Activated CD4-positive, alpha-beta memory T cell treated with anti-CD3 and anti-CD28 coated beads for 36 hours (primary cell): ENCODE data around the gene SEMG2. TPM values are rescaled to one million over a fixed set of nuclear protein-coding genes. Genes with fewer than 3 reads are reported as not detected.

Experiments used
- CTCF ChIA-PET: fragments of 350-600 bp; sonication (Branson Sonifier 250); formaldehyde crosslinking; loops from one replicate; lab custom pipeline; 2021; ENCODE audit warnings: antibody characterized with exemption, inconsistent platforms; lab: Charles Lee
- POLR2A ChIA-PET: fragments of 350-600 bp; sonication (Branson Sonifier 250); formaldehyde crosslinking; loops from one replicate; lab custom pipeline; 2021; ENCODE audit warnings: antibody characterized with exemption; lab: Charles Lee
- DNase-seq: peaks from one replicate; pipeline ENCODE4 v3.0.0-alpha.2; 2020
- H3K27ac Mint-ChIP-seq: one replicate; pipeline ENCODE4 v1.8.0; 2021; ENCODE audit warnings: mixed read lengths
- H3K27me3 Mint-ChIP-seq: one replicate; pipeline ENCODE4 v1.8.0; 2021; ENCODE audit warnings: mixed read lengths
- H3K36me3 Mint-ChIP-seq: one replicate; pipeline ENCODE4 v1.8.0; 2021; ENCODE audit warnings: mixed read lengths
- H3K4me1 Mint-ChIP-seq: one replicate; pipeline ENCODE4 v1.8.0; 2021; ENCODE audit warnings: low read depth, mixed read lengths
- H3K4me3 Mint-ChIP-seq: one replicate; pipeline ENCODE4 v1.8.0; 2021; ENCODE audit warnings: mild to moderate bottlenecking, mixed read lengths
- H3K9me3 Mint-ChIP-seq: one replicate; pipeline ENCODE4 v1.8.0; 2021; ENCODE audit warnings: mixed read lengths
- intact Hi-C: fragments of 100-400 bp; cut with micrococcal nuclease; formaldehyde crosslinking; loops from one replicate; pipeline ENCODE4 v1.15.1; 2023
- total RNA-seq, 2 experiments: library from RNA; stranded (reverse); gene quantifications; one replicate each; pipeline ENCODE4 v1.2.3, GENCODE V29; 2021

Gene SEMG2
- not detected for total RNA-seq

GRCh38 chr20:45221076-45221475, at the start of gene SEMG2:
SEMG2 (plus strand) TSS chr20:45221373; CDS start chr20:45221390, 17 bp downstream.
- intact Hi-C loops: no loop called here

GRCh38 chr20:45173522-45173921, 47.7 kb upstream of the SEMG2 start:
- H3K27me3 Mint-ChIP-seq: peaks cover 11% of the 10 kb centered on the region
- H3K9me3 Mint-ChIP-seq: peaks cover 2% of the 10 kb centered on the region
- no peak for DNase-seq
- intact Hi-C loops: no loop called here
- H3K36me3 Mint-ChIP-seq: no peaks in the 10 kb centered on the region
- no peak overlapping the region for H3K4me3 Mint-ChIP-seq
- CTCF ChIA-PET: no interaction called here
- H3K4me1 Mint-ChIP-seq: no peaks in the 10 kb centered on the region
- H3K27ac Mint-ChIP-seq: no peak overlapping the region
- POLR2A ChIA-PET: no interaction called here

More at GRCh38 chr20:45221076-45221475, at the start of gene SEMG2:
- no peak for DNase-seq
- no peaks in the 10 kb centered on the region for H3K4me1 Mint-ChIP-seq
- no peaks in the 10 kb centered on the region for H3K9me3 Mint-ChIP-seq
- ChIA-PET POLR2A (no interaction called here), CTCF (interaction anchor here (1.1 kb wide), 2 partner anchors 8 to 73 kb away, joined by 3 to 4 read pairs; no protein-coding TSS in a partner anchor)
- H3K27ac Mint-ChIP-seq: no peak within 1 kb of the TSS
- no peaks in the 10 kb centered on the region for H3K36me3 Mint-ChIP-seq
- H3K4me3 Mint-ChIP-seq: no peak within 1 kb of the TSS
- peaks cover 19% of the 10 kb centered on the region for H3K27me3 Mint-ChIP-seq

- Mint-ChIP-seq H3K4me1 (no peaks in the 10 kb centered on the region), H3K9me3 (peaks cover 2% of the 10 kb centered on the region), H3K27me3 (peaks cover 11% of the 10 kb centered on the region), H3K4me3 (no peak within 1 kb of the TSS), H3K36me3 (no peaks in the 10 kb centered on the region), H3K27ac (no peak within 1 kb of the TSS)
- ChIA-PET POLR2A (no interaction called here), CTCF (no interaction called here)
- DNase-seq: no peak
- intact Hi-C loops: no loop called here
These were observed 46.5 kb upstream of the SEMG2 start, which contains the start of gene PI3 for GRCh38 chr20:45174434-45175364. PI3 (plus strand) TSS chr20:45174902; CDS start chr20:45174923, 21 bp downstream.

GRCh38 chr20:45176526-45177267, 44.5 kb upstream of the SEMG2 start:
- no peak for DNase-seq
- POLR2A ChIA-PET: no interaction called here
- H3K4me1 Mint-ChIP-seq: no peaks in the 10 kb centered on the region
- intact Hi-C loops: no loop called here
- H3K4me3 Mint-ChIP-seq: no peak overlapping the region
- no peaks in the 10 kb centered on the region for H3K36me3 Mint-ChIP-seq
- H3K27ac Mint-ChIP-seq: no peak overlapping the region
- CTCF ChIA-PET: no interaction called here
- H3K9me3 Mint-ChIP-seq: no peaks in the 10 kb centered on the region
- H3K27me3 Mint-ChIP-seq: peaks cover 2% of the 10 kb centered on the region

GRCh38 chr20:45179166-45179565, 42.0 kb upstream of the SEMG2 start:
- Mint-ChIP-seq H3K36me3 (no peaks in the 10 kb centered on the region), H3K4me3 (no peak overlapping the region), H3K9me3 (no peaks in the 10 kb centered on the region), H3K27me3 (peaks cover 2% of the 10 kb centered on the region), H3K27ac (no peak overlapping the region), H3K4me1 (no peaks in the 10 kb centered on the region)
- ChIA-PET POLR2A (no interaction called here), CTCF (interaction anchor here (1.1 to 1.8 kb wide), 2 partner anchors 112 to 1575 kb away, joined by 3 to 4 read pairs; no protein-coding TSS in a partner anchor)
- no peak for DNase-seq
- intact Hi-C loops: no loop called here

GRCh38 chr20:45181639-45182038, 39.5 kb upstream of the SEMG2 start:
- ChIA-PET POLR2A (no interaction called here), CTCF (interaction anchor here (0.5 to 1.4 kb wide), 4 partner anchors 19 to 457 kb away, joined by 3 read pairs; no protein-coding TSS in a partner anchor)
- Mint-ChIP-seq H3K27ac (no peak overlapping the region), H3K36me3 (no peaks in the 10 kb centered on the region), H3K4me3 (no peak overlapping the region), H3K4me1 (no peaks in the 10 kb centered on the region), H3K9me3 (no peaks in the 10 kb centered on the region), H3K27me3 (no peaks in the 10 kb centered on the region)
- intact Hi-C loops: no loop called here
- no peak for DNase-seq

- ChIA-PET POLR2A (no interaction called here), CTCF (interaction anchor here (1.4 kb wide), 1 partner anchor 70 kb away, joined by 3 read pairs; no protein-coding TSS in a partner anchor)
- no peaks in the 10 kb centered on the region for H3K36me3 Mint-ChIP-seq
- no peak overlapping the region for H3K27ac Mint-ChIP-seq
- no peak overlapping the region for H3K4me3 Mint-ChIP-seq
- no peak for DNase-seq
- intact Hi-C loops: no loop called here
- no peaks in the 10 kb centered on the region for H3K9me3 Mint-ChIP-seq
- no peaks in the 10 kb centered on the region for H3K27me3 Mint-ChIP-seq
- no peaks in the 10 kb centered on the region for H3K4me1 Mint-ChIP-seq
These were observed 38.1 kb upstream of the SEMG2 start for GRCh38 chr20:45183084-45183483.

- CTCF ChIA-PET: no interaction called here
- intact Hi-C loops: no loop called here
- Mint-ChIP-seq H3K9me3 (no peaks in the 10 kb centered on the region), H3K36me3 (no peaks in the 10 kb centered on the region), H3K4me3 (no peak overlapping the region), H3K27ac (no peak overlapping the region), H3K27me3 (peaks cover 1% of the 10 kb centered on the region), H3K4me1 (no peaks in the 10 kb centered on the region)
- DNase-seq: no peak
- POLR2A ChIA-PET: no interaction called here
These were observed 33.5 kb upstream of the SEMG2 start for GRCh38 chr20:45187693-45188092.

GRCh38 chr20:45189067-45189609, 32.0 kb upstream of the SEMG2 start:
- peaks cover 2% of the 10 kb centered on the region for H3K27me3 Mint-ChIP-seq
- H3K36me3 Mint-ChIP-seq: no peaks in the 10 kb centered on the region
- intact Hi-C loops: no loop called here
- no peak for DNase-seq
- CTCF ChIA-PET: no interaction called here
- H3K4me3 Mint-ChIP-seq: no peak overlapping the region
- H3K9me3 Mint-ChIP-seq: no peaks in the 10 kb centered on the region
- no peak overlapping the region for H3K27ac Mint-ChIP-seq
- POLR2A ChIA-PET: no interaction called here
- H3K4me1 Mint-ChIP-seq: no peaks in the 10 kb centered on the region

GRCh38 chr20:45189861-45190260, 31.3 kb upstream of the SEMG2 start:
- Mint-ChIP-seq H3K4me3 (no peak overlapping the region), H3K9me3 (no peaks in the 10 kb centered on the region), H3K27ac (no peak overlapping the region), H3K36me3 (no peaks in the 10 kb centered on the region), H3K27me3 (peaks cover 5% of the 10 kb centered on the region), H3K4me1 (no peaks in the 10 kb centered on the region)
- DNase-seq: no peak
- POLR2A ChIA-PET: no interaction called here
- intact Hi-C loops: no loop called here
- CTCF ChIA-PET: interaction anchor here (1.1 kb wide), 1 partner anchor 122 kb away, joined by 3 read pairs; no protein-coding TSS in a partner anchor

GRCh38 chr20:45191926-45192325, 29.2 kb upstream of the SEMG2 start:
- no peak overlapping the region for H3K4me3 Mint-ChIP-seq
- CTCF ChIA-PET: interaction anchor here (1.3 kb wide), 1 partner anchor 53 kb away, joined by 4 read pairs; no protein-coding TSS in a partner anchor
- peaks cover 8% of the 10 kb centered on the region for H3K27me3 Mint-ChIP-seq
- intact Hi-C loops: no loop called here
- H3K27ac Mint-ChIP-seq: no peak overlapping the region
- DNase-seq: no peak
- no peaks in the 10 kb centered on the region for H3K9me3 Mint-ChIP-seq
- no peaks in the 10 kb centered on the region for H3K4me1 Mint-ChIP-seq
- no peaks in the 10 kb centered on the region for H3K36me3 Mint-ChIP-seq
- POLR2A ChIA-PET: no interaction called here

- CTCF ChIA-PET: no interaction called here
- POLR2A ChIA-PET: no interaction called here
- H3K9me3 Mint-ChIP-seq: no peaks in the 10 kb centered on the region
- DNase-seq: no peak
- H3K4me3 Mint-ChIP-seq: no peak overlapping the region
- no peaks in the 10 kb centered on the region for H3K4me1 Mint-ChIP-seq
- H3K27me3 Mint-ChIP-seq: peaks cover 13% of the 10 kb centered on the region
- no peak overlapping the region for H3K27ac Mint-ChIP-seq
- intact Hi-C loops: no loop called here
- H3K36me3 Mint-ChIP-seq: no peaks in the 10 kb centered on the region
These were observed 27.8 kb upstream of the SEMG2 start for GRCh38 chr20:45193331-45193730.
